K562 (cell line): Measurements from ENCODE around the gene SLC25A10. TPM values are rescaled to one million over a fixed set of nuclear protein-coding genes. Genes with fewer than 3 reads are reported as not detected.
A peak's percentile ranks its signal among the peaks of the same experiment; 100 is the strongest.

ENCODE experiments used
- ATF1 ChIP-seq, 2 experiments: fragments of 450-650 bp in 1 of 2; IDR thresholded peaks; 2 replicates each; pipeline ENCODE4 v1.6.1; 2016; ENCODE audit warnings: missing compliant biosample characterization in 1 of 2, missing genetic modification characterization in 1 of 2
- CREBBP ChIP-seq: IDR thresholded peaks from one replicate; pipeline ENCODE4 v1.6.1; 2012; ENCODE audit warnings: low read depth, mild to moderate bottlenecking, control low read depth, inconsistent platforms, low read length
- FOS ChIP-seq: IDR thresholded peaks from 3 replicates; pipeline ENCODE4 v1.6.1; 2011; ENCODE audit not compliant: insufficient read length; ENCODE audit errors: extremely low read depth
- GATAD2B ChIP-seq: fragments of 450-650 bp; IDR thresholded peaks from 2 replicates; pipeline ENCODE4 v1.6.1; 2017; ENCODE audit warnings: mild to moderate bottlenecking, borderline replicate concordance
- HMGN3 ChIP-seq: IDR thresholded peaks from 2 replicates; pipeline ENCODE4 v1.6.1; 2011; ENCODE audit warnings: borderline replicate concordance, low read depth, mild to moderate bottlenecking, mixed read lengths, low read length; ENCODE audit not compliant: insufficient read length; ENCODE audit errors: extremely low read depth
- MTA3 ChIP-seq: fragments of 450-650 bp; formaldehyde crosslinking; IDR thresholded peaks from 2 replicates; pipeline ENCODE4 v1.6.1; 2017; ENCODE audit warnings: mild to moderate bottlenecking, borderline replicate concordance
- NCOA2 ChIP-seq, 2 experiments: fragments of 450-650 bp; IDR thresholded peaks; 2 replicates each; pipeline ENCODE4 v1.6.1; 2018; ENCODE audit warnings: mild to moderate bottlenecking in 2 of 2, moderate library complexity in 1 of 2; ENCODE audit not compliant: partially characterized antibody in 2 of 2
- NFXL1 ChIP-seq: fragments of 450-650 bp; formaldehyde crosslinking; IDR thresholded peaks from 2 replicates; pipeline ENCODE4 v1.4.0; 2021; ENCODE audit warnings: mild to moderate bottlenecking
- PHB ChIP-seq: fragments of 250-450 bp; sonication (Bioruptor Pico); IDR thresholded peaks from 2 replicates; pipeline ENCODE4 v1.5.0; 2021
- PTRF ChIP-seq: fragments of 450-650 bp; IDR thresholded peaks from 2 replicates; pipeline ENCODE4 v1.6.1; 2016; ENCODE audit warnings: mild to moderate bottlenecking, missing genetic modification characterization, missing compliant biosample characterization
- SP1 ChIP-seq: sonication (generic); formaldehyde crosslinking; IDR thresholded peaks from 2 replicates; pipeline ENCODE4 v1.8.1; 2022; ENCODE audit warnings: mild to moderate bottlenecking, missing genetic modification reagents
- THRAP3 ChIP-seq: fragments of 450-650 bp; IDR thresholded peaks from 2 replicates; pipeline ENCODE4 v1.6.1; 2016; ENCODE audit warnings: mild to moderate bottlenecking, inconsistent platforms, borderline replicate concordance
- ZC3H8 ChIP-seq: fragments of 450-650 bp; IDR thresholded peaks from 2 replicates; pipeline ENCODE4 v1.6.1; 2017
- ZNF165 ChIP-seq: fragments of 250-450 bp; sonication (Bioruptor Pico); IDR thresholded peaks from 2 replicates; pipeline ENCODE4 v1.4.0; 2020; ENCODE audit warnings: borderline replicate concordance
- ZNF586 ChIP-seq: fragments of 450-650 bp; formaldehyde crosslinking; conservative IDR thresholded peaks from 2 replicates; pipeline ENCODE4 v1.4.0; 2020; ENCODE audit warnings: mild to moderate bottlenecking, moderate library complexity
- polyA plus RNA-seq, 8 experiments: library from polyadenylated mRNA; depleted of rRNA in 4 of 8; stranded (reverse) in 5 of 8; unstranded in 3 of 8; fragments of >200 nt; fragmentation: Nextera tagmentation in 2 of 8; fragmentation: Illumina TruSeq in 1 of 8; extraction: Ambion mirVana in 2 of 8; extraction: Trizol in 1 of 8; gene quantifications; 2 replicates each; pipeline versions ENCODE4 v1.2.1 to v1.2.3, GENCODE V29; 2011 to 2014; ENCODE audit warnings: inconsistent platforms in 1 of 8, missing spikeins in 1 of 8
- total RNA-seq, 7 experiments: library from RNA; depleted of rRNA in 6 of 7; stranded (reverse); fragments of >200 nt in 6 of 7; fragmentation: Illumina TruSeq in 2 of 7; extraction: Trizol in 2 of 7; gene quantifications; 2 replicates each; pipeline versions ENCODE4 v1.2.1 to v1.2.3, GENCODE V29; 2011 to 2021; ENCODE audit warnings: low replicate concordance in 1 of 7
- TF ChIP-seq, protein P1 (sequence below): fragments of 450-650 bp; formaldehyde crosslinking; IDR thresholded peaks from 2 replicates; pipeline ENCODE4 v1.4.0; 2020; ENCODE audit warnings: mild to moderate bottlenecking
- TF ChIP-seq, protein P2 (sequence below): fragments of 250-450 bp; sonication (Bioruptor Pico); IDR thresholded peaks from 2 replicates; pipeline ENCODE4 v1.4.0; 2020
- TF ChIP-seq, protein P3 (sequence below), 2 experiments: fragments of 200-800 bp in 1 of 2; sonication (Bioruptor generic) in 1 of 2; sonication (generic) in 1 of 2; formaldehyde crosslinking in 1 of 2; IDR thresholded peaks in 1 of 2; conservative IDR thresholded peaks in 1 of 2; 2 replicates each; pipeline versions ENCODE4 v1.5.0 to v1.6.1; 2016 to 2020; ENCODE audit warnings: missing compliant biosample characterization in 1 of 2, missing genetic modification characterization in 1 of 2, missing genetic modification reagents in 1 of 2
- TF ChIP-seq, protein P4 (sequence below): sonication (generic); formaldehyde crosslinking; IDR thresholded peaks from 2 replicates; pipeline ENCODE4 v1.8.0; 2022; ENCODE audit warnings: mild to moderate bottlenecking, missing genetic modification reagents

The SLC25A10 gene
- total and polyA plus RNA-seq, 9 of the 15 experiments (the other 6 are each of a cell fraction or from before 2014, with no cell fraction given), result 0.10 to 85.6 (median 34.3) TPM

DNA sequence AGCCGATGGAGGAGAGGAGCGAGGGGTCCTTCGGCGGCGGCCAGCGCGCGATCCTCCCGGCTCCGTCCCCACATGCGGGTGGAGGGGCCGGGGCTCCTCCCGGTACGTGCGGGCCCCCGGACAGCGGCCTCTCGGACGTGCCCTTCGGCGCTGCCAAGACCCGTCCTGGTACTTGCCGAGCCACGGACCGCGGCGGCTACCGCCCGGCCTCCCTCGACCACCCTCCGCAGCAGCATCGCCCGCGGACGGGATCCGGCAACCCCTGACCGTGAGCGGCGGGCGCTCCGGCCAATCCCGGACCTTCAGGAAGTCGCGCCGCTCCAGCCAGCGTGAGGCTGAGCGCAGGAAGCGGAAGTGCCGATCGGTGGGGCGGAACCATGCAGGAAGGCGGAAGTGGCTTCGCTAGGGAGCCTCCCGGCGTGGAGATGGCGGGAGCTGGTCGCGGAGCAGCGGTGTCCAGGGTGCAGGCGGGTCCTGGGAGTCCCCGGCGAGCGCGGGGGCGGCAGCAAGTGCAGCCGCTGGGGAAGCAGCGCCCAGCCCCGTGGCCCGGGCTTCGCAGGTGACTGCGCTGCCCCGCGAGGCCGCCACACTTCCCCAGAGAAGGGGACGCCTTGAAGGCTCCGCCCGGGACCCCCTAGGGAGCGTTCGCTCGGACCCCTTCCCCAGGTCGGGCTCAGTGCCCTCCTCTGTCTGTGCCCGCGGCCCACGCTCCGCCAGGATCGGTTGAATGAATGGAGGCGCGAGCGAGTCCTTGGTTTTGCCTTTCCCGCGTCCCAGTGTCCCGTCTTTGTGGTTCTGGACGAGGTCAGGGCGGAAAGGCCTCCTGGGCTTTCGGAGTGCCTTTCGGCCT lies 45.5 kb upstream of the SLC25A10 start, which contains the start of the genes CCDC137 and OXLD1 (continued):
- TF ChIP-seq ZNF586 (no peak), NFXL1 (CRISPR knock-in tag) (no peak), FOS (peak; percentile 89), ZC3H8 (no peak), MTA3 (peak; percentile 72), PTRF (tag) (no peak), NCOA2 (IDR thresholded peaks at IDR 0.05; ENCODE audit: partially characterized antibody in 2 of 2) (no peak), THRAP3 (no peak), ZNF165 (CRISPR knock-in tag) (no peak), SP1 (CRISPR knock-in tag) (peak; percentile 53), HMGN3 (peak; percentile 22), ATF1 (CRISPR knock-in tag; IDR thresholded peaks at IDR 0.05) (no peak), ATF1 (tag; IDR thresholded peaks at IDR 0.05) (peak; percentile 53), PHB (peak; percentile 46; the same call in 1 of the 2 replicates), CREBBP (no peak), GATAD2B (peak; percentile 97)
- TF ChIP-seq, protein P1, sequence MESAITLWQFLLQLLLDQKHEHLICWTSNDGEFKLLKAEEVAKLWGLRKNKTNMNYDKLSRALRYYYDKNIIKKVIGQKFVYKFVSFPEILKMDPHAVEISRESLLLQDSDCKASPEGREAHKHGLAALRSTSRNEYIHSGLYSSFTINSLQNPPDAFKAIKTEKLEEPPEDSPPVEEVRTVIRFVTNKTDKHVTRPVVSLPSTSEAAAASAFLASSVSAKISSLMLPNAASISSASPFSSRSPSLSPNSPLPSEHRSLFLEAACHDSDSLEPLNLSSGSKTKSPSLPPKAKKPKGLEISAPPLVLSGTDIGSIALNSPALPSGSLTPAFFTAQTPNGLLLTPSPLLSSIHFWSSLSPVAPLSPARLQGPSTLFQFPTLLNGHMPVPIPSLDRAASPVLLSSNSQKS (CRISPR knock-in tag), result no peak
- TF ChIP-seq, protein P2, sequence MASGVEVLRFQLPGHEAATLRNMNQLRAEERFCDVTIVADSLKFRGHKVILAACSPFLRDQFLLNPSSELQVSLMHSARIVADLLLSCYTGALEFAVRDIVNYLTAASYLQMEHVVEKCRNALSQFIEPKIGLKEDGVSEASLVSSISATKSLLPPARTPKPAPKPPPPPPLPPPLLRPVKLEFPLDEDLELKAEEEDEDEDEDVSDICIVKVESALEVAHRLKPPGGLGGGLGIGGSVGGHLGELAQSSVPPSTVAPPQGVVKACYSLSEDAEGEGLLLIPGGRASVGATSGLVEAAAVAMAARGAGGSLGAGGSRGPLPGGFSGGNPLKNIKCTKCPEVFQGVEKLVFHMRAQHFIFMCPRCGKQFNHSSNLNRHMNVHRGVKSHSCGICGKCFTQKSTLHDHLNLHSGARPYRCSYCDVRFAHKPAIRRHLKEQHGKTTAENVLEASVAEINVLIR (CRISPR knock-in tag), result no peak
- TF ChIP-seq, protein P3, sequence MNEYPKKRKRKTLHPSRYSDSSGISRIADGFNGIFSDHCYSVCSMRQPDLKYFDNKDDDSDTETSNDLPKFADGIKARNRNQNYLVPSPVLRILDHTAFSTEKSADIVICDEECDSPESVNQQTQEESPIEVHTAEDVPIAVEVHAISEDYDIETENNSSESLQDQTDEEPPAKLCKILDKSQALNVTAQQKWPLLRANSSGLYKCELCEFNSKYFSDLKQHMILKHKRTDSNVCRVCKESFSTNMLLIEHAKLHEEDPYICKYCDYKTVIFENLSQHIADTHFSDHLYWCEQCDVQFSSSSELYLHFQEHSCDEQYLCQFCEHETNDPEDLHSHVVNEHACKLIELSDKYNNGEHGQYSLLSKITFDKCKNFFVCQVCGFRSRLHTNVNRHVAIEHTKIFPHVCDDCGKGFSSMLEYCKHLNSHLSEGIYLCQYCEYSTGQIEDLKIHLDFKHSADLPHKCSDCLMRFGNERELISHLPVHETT (CRISPR knock-in tag; conservative IDR thresholded peaks at IDR 0.05 in 1 of 2, IDR thresholded peaks at IDR 0.05 in 1 of 2), result no peak
- TF ChIP-seq, protein P4, sequence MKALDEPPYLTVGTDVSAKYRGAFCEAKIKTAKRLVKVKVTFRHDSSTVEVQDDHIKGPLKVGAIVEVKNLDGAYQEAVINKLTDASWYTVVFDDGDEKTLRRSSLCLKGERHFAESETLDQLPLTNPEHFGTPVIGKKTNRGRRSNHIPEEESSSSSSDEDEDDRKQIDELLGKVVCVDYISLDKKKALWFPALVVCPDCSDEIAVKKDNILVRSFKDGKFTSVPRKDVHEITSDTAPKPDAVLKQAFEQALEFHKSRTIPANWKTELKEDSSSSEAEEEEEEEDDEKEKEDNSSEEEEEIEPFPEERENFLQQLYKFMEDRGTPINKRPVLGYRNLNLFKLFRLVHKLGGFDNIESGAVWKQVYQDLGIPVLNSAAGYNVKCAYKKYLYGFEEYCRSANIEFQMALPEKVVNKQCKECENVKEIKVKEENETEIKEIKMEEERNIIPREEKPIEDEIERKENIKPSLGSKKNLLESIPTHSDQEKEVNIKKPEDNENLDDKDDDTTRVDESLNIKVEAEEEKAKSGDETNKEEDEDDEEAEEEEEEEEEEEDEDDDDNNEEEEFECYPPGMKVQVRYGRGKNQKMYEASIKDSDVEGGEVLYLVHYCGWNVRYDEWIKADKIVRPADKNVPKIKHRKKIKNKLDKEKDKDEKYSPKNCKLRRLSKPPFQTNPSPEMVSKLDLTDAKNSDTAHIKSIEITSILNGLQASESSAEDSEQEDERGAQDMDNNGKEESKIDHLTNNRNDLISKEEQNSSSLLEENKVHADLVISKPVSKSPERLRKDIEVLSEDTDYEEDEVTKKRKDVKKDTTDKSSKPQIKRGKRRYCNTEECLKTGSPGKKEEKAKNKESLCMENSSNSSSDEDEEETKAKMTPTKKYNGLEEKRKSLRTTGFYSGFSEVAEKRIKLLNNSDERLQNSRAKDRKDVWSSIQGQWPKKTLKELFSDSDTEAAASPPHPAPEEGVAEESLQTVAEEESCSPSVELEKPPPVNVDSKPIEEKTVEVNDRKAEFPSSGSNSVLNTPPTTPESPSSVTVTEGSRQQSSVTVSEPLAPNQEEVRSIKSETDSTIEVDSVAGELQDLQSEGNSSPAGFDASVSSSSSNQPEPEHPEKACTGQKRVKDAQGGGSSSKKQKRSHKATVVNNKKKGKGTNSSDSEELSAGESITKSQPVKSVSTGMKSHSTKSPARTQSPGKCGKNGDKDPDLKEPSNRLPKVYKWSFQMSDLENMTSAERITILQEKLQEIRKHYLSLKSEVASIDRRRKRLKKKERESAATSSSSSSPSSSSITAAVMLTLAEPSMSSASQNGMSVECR, result peak; percentile 90
